Bronchial epithelial cell (primary cell): Measurements from ENCODE around the gene CEACAM16. TPM values are rescaled to one million over a fixed set of nuclear protein-coding genes. Genes with fewer than 3 reads are reported as not detected.

Experiments used
- DNase-seq: peaks from one replicate; pipeline ENCODE4 v3.0.0-alpha.2; 2010; ENCODE audit warnings: low read depth
- FAIRE-seq: peaks from 2 replicates; lab custom pipeline; 2011; peaks lifted over from hg19 to GRCh38; lab: Jason Lieb, UNC
- H3K27me3 ChIP-seq: 2 replicates; pipeline ENCODE4 v1.5.1; 2011; ENCODE audit warnings: low read length; ENCODE audit not compliant: control insufficient read depth, insufficient read depth
- H3K36me3 ChIP-seq: 2 replicates; pipeline ENCODE4 v1.5.1; 2011; ENCODE audit warnings: low read length; ENCODE audit not compliant: control insufficient read depth, insufficient read depth
- H3K4me3 ChIP-seq: 2 replicates; pipeline ENCODE4 v1.5.1; 2011; ENCODE audit warnings: mild to moderate bottlenecking, low read depth, low read length, control low read depth
- CTCF ChIP-seq: IDR thresholded peaks from 2 replicates; pipeline ENCODE4 v1.5.1; 2011; ENCODE audit warnings: mild to moderate bottlenecking, moderate library complexity, low read length, control low read depth, inconsistent platforms; ENCODE audit not compliant: insufficient read depth, severe bottlenecking
- total RNA-seq: library from RNA; depleted of rRNA; stranded (reverse); fragments of >200 nt; gene quantifications from 2 replicates; pipeline ENCODE4 v1.2.1, GENCODE V29; 2014

CEACAM16 gene
- total RNA-seq, 1 donor from 2014 or later = not detected

GRCh38 chr19:44672226-44672625 lies 26.7 kb upstream of the CEACAM16 start:
- DNase-seq (no peak), FAIRE-seq (no peak)
- no peak for TF ChIP-seq CTCF
- no peaks in the 10 kb centered on the region for H3K27me3 ChIP-seq
- peaks cover 2% of the 10 kb centered on the region for H3K36me3 ChIP-seq
- H3K4me3 ChIP-seq = no peak overlapping the region

GRCh38 chr19:44673510-44673909 lies 25.4 kb upstream of the CEACAM16 start:
- no peak for TF ChIP-seq CTCF
- FAIRE-seq = no peak

GRCh38 chr19:44675521-44675920 lies 23.4 kb upstream of the CEACAM16 start:
- no peaks in the 10 kb centered on the region for H3K27me3 ChIP-seq
- no peak for FAIRE-seq
- DNase-seq = no peak
- H3K36me3 ChIP-seq = peaks cover 6% of the 10 kb centered on the region
- TF ChIP-seq CTCF = no peak
- H3K4me3 ChIP-seq = no peak overlapping the region

More at GRCh38 chr19:44673510-44673909, 25.4 kb upstream of the CEACAM16 start:
- DNase-seq = no peak
- Histone ChIP-seq H3K4me3 (no peak overlapping the region), H3K27me3 (no peaks in the 10 kb centered on the region), H3K36me3 (peaks cover 2% of the 10 kb centered on the region)

- Histone ChIP-seq H3K36me3 (peaks cover 8% of the 10 kb centered on the region), H3K4me3 (no peak overlapping the region), H3K27me3 (no peaks in the 10 kb centered on the region)
- DNase-seq (peak; percentile 56), FAIRE-seq (peak; percentile 66)
- no peak for TF ChIP-seq CTCF
Observed at GRCh38 chr19:44677019-44677811, 21.7 kb upstream of the CEACAM16 start.

- Histone ChIP-seq H3K4me3 (no peak overlapping the region), H3K27me3 (no peaks in the 10 kb centered on the region), H3K36me3 (peaks cover 7% of the 10 kb centered on the region)
- FAIRE-seq (peak; percentile 23), DNase-seq (no peak)
- TF ChIP-seq CTCF = no peak
Observed at GRCh38 chr19:44680536-44680935, 18.4 kb upstream of the CEACAM16 start.
